Mammary epithelial cell (primary cell): ENCODE data around the gene HBD.

ENCODE experiments used
- CTCF ChIP-seq, 2 donors: IDR thresholded peaks in 1 of 2; conservative IDR thresholded peaks in 1 of 2; 2 replicates each; pipeline ENCODE4 v1.5.1; 2011 to 2012; ENCODE audit warnings: inconsistent platforms in 2 of 2, low read length in 2 of 2, mild to moderate bottlenecking in 2 of 2, control low read depth in 1 of 2, low read depth in 1 of 2; ENCODE audit not compliant: insufficient read depth in 1 of 2; ENCODE audit errors: extremely low read depth in 1 of 2
- EZH2 ChIP-seq: IDR thresholded peaks from 2 replicates; pipeline ENCODE4 v1.6.1; 2012; ENCODE audit warnings: low read length, inconsistent platforms, borderline replicate concordance

DNA sequence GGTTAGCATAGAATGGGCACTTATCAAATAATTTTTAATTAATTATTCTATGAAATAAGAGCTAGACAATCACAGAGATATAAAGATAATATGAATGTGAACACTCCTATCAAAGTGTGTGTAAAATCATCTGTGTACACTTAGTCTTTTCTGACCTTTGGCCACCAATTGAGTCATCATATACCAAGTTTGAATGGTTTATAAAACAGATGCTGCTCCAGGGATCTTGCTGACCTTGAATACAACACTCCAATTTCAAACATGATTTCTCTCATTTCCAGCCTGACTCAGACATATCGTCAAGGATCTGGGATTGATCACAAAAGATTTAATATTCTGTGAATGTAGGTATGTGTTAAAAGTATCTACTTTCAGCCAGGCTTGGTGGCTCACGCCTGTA, 30.9 kb downstream of the HBD start:
- TF ChIP-seq EZH2 (no peak), CTCF (conservative IDR thresholded peaks at IDR 0.05 in 1 of 2, IDR thresholded peaks at IDR 0.05 in 1 of 2; ENCODE audit: extremely low read depth in 1 of 2, insufficient read depth in 1 of 2, low read depth in 1 of 2, low read length in 2 of 2) (no peak)
